Putamen (tissue), 1 donor: ENCODE results near the gene PLEKHN1.
"Not testable (repeated sequence)": the region's sequence is repeated elsewhere in the genome, so short reads cannot be mapped to it uniquely, and the experiment has no call there.

Experiments used
- DNase-seq: peaks from one replicate; pipeline ENCODE4 v3.0.0-alpha.2; 2016; ENCODE audit warnings: low spot score

Gene PLEKHN1

GRCh38 chr1:975896-976683 lies 9.8 kb downstream of the PLEKHN1 start:
- DNase-seq, result no peak

- DNase-seq, result not testable (repeated sequence)
Measured at GRCh38 chr1:976791-977190, 10.5 kb downstream of the PLEKHN1 start.

- no peak for DNase-seq
Measured at GRCh38 chr1:978069-978834, 12.0 kb downstream of the PLEKHN1 start.

GRCh38 chr1:978835-979743 lies 12.8 kb downstream of the PLEKHN1 start:
- no peak for DNase-seq

- DNase-seq, result no peak
Measured at GRCh38 chr1:979744-980072, 13.4 kb downstream of the PLEKHN1 start.

GRCh38 chr1:980137-980571 lies 13.9 kb downstream of the PLEKHN1 start:
- no peak for DNase-seq

- DNase-seq, result no peak
Measured at GRCh38 chr1:980602-981395, 14.5 kb downstream of the PLEKHN1 start.

GRCh38 chr1:981491-981954 lies 15.2 kb downstream of the PLEKHN1 start:
- DNase-seq, result no peak

- DNase-seq, result no peak
Measured at GRCh38 chr1:981955-982558, 15.8 kb downstream of the PLEKHN1 start, which contains the start of gene PERM1. Gene PERM1 (minus strand): TSS chr1:982093. CDS start chr1:981029, 1,064 bp downstream.

GRCh38 chr1:982765-983436 lies 16.6 kb downstream of the PLEKHN1 start:
- no peak for DNase-seq

GRCh38 chr1:983798-984475 lies 17.7 kb downstream of the PLEKHN1 start:
- DNase-seq, result no peak

GRCh38 chr1:984476-984814 lies 18.2 kb downstream of the PLEKHN1 start:
- no peak for DNase-seq

- no peak for DNase-seq
Measured at GRCh38 chr1:985126-985525, 18.8 kb downstream of the PLEKHN1 start.

GRCh38 chr1:988061-988460 lies 21.8 kb downstream of the PLEKHN1 start:
- DNase-seq, result not testable (repeated sequence)

GRCh38 chr1:991275-991674 lies 25.0 kb downstream of the PLEKHN1 start:
- not testable (repeated sequence) for DNase-seq

GRCh38 chr1:991895-992294 lies 25.6 kb downstream of the PLEKHN1 start:
- DNase-seq, result no peak

GRCh38 chr1:992362-992761 lies 26.1 kb downstream of the PLEKHN1 start:
- no peak for DNase-seq

GRCh38 chr1:993379-993995 lies 27.2 kb downstream of the PLEKHN1 start:
- no peak for DNase-seq

GRCh38 chr1:994546-994945 lies 28.3 kb downstream of the PLEKHN1 start:
- DNase-seq, result not testable (repeated sequence)
